WTC11 (cell line): ENCODE data around the gene SCYGR1. TPM values are rescaled to one million over a fixed set of nuclear protein-coding genes. Genes with fewer than 3 reads are reported as not detected.

Experiments used
- ATAC-seq: fragments of 200-7000 bp; cut with Tn5 transposase; 2 replicates; pipeline ENCODE4 v1.10.0; 2021; ENCODE audit warnings: mild to moderate bottlenecking, moderate library complexity
- CTCF ChIA-PET: fragments of 300-600 bp; sonication (Branson Sonifier 250); formaldehyde crosslinking; loops from one replicate; lab custom pipeline; 2021; ENCODE audit warnings: antibody characterized with exemption; lab: Charles Lee
- POLR2A ChIA-PET: fragments of 350-600 bp; sonication (Branson Sonifier 250); formaldehyde crosslinking; loops from one replicate; lab custom pipeline; 2021; ENCODE audit warnings: antibody characterized with exemption; lab: Charles Lee
- DNase-seq: peaks from one replicate; pipeline ENCODE4 v3.0.0; 2021; ENCODE audit warnings: low spot score
- H3K27ac Mint-ChIP-seq: 2 replicates; pipeline ENCODE4 v1.8.0; 2021; ENCODE audit warnings: mixed read lengths
- H3K27me3 Mint-ChIP-seq: 2 replicates; pipeline ENCODE4 v1.8.0; 2021; ENCODE audit warnings: low read depth, mild to moderate bottlenecking, moderate library complexity, mixed read lengths
- H3K36me3 Mint-ChIP-seq: 2 replicates; pipeline ENCODE4 v1.8.0; 2021; ENCODE audit warnings: mixed read lengths
- H3K4me1 Mint-ChIP-seq: 2 replicates; pipeline ENCODE4 v1.8.0; 2022; ENCODE audit warnings: mixed read lengths
- H3K4me3 Mint-ChIP-seq: 2 replicates; pipeline ENCODE4 v1.8.0; 2021; ENCODE audit warnings: mild to moderate bottlenecking, moderate library complexity, mixed read lengths
- H3K9me3 Mint-ChIP-seq: 2 replicates; pipeline ENCODE4 v1.8.0; 2021; ENCODE audit warnings: mixed read lengths
- ESRRA ChIP-seq: sonication (generic); formaldehyde crosslinking; IDR thresholded peaks from 2 replicates; pipeline ENCODE4 v1.8.1; 2022; ENCODE audit warnings: mild to moderate bottlenecking, missing genetic modification reagents, borderline replicate concordance
- ETV6 ChIP-seq: sonication (generic); formaldehyde crosslinking; IDR thresholded peaks from 2 replicates; pipeline ENCODE4 v1.8.1; 2022; ENCODE audit warnings: mild to moderate bottlenecking, missing genetic modification reagents
- FOXJ3 ChIP-seq: sonication (generic); formaldehyde crosslinking; IDR thresholded peaks from 2 replicates; pipeline ENCODE4 v1.9.0; 2021; ENCODE audit warnings: missing genetic modification reagents, mild to moderate bottlenecking, borderline replicate concordance
- MYBL2 ChIP-seq: sonication (generic); formaldehyde crosslinking; IDR thresholded peaks from 2 replicates; pipeline ENCODE4 v1.8.1; 2023; ENCODE audit warnings: mild to moderate bottlenecking, moderate library complexity, missing genetic modification reagents
- ZNF121 ChIP-seq: sonication (generic); formaldehyde crosslinking; IDR thresholded peaks from 2 replicates; pipeline ENCODE4 v1.8.0; 2023; ENCODE audit warnings: missing genetic modification reagents
- ZNF416 ChIP-seq: fragments of 250-450 bp; sonication (Bioruptor Pico); IDR thresholded peaks from 2 replicates; pipeline ENCODE4 v1.9.0; 2021; ENCODE audit warnings: mild to moderate bottlenecking, inconsistent platforms
- total RNA-seq: library from RNA; stranded (reverse); gene quantifications from 3 replicates; pipeline ENCODE4 v1.2.3, GENCODE V29; 2021
- TF ChIP-seq, protein P1 (sequence below): fragments of 250-450 bp; sonication (Bioruptor Pico); IDR thresholded peaks from 2 replicates; pipeline ENCODE4 v1.9.0; 2021; ENCODE audit warnings: mild to moderate bottlenecking, borderline replicate concordance
- TF ChIP-seq, protein P2 (sequence below): sonication (generic); formaldehyde crosslinking; IDR thresholded peaks from 2 replicates; pipeline ENCODE4 v1.8.1; 2023; ENCODE audit warnings: mild to moderate bottlenecking, moderate library complexity, missing genetic modification reagents
- TF ChIP-seq, protein P3 (sequence below): sonication (generic); formaldehyde crosslinking; conservative IDR thresholded peaks from 2 replicates; pipeline ENCODE4 v1.8.1; 2023; ENCODE audit warnings: mild to moderate bottlenecking, low read depth, missing genetic modification reagents, moderate library complexity
- TF ChIP-seq, protein P4 (sequence below): sonication (generic); formaldehyde crosslinking; IDR thresholded peaks from 2 replicates; pipeline ENCODE4 v1.8.1; 2023; ENCODE audit warnings: mild to moderate bottlenecking, missing genetic modification reagents, borderline replicate concordance
- TF ChIP-seq, protein P5 (sequence below): sonication (generic); formaldehyde crosslinking; IDR thresholded peaks from 2 replicates; pipeline ENCODE4 v1.8.0; 2022; ENCODE audit warnings: mild to moderate bottlenecking, missing genetic modification reagents
- TF ChIP-seq, protein P6 (sequence below): fragments of 250-450 bp; sonication (Bioruptor Pico); IDR thresholded peaks from 2 replicates; pipeline ENCODE4 v1.8.0; 2021; ENCODE audit warnings: mild to moderate bottlenecking
- TF ChIP-seq, protein P7 (sequence below): sonication (generic); formaldehyde crosslinking; IDR thresholded peaks from 2 replicates; pipeline ENCODE4 v1.8.0; 2022; ENCODE audit warnings: mild to moderate bottlenecking, missing genetic modification reagents
- TF ChIP-seq, protein P8 (sequence below): fragments of 200-600 bp; IDR thresholded peaks from 2 replicates; pipeline ENCODE4 v1.8.0; 2022; ENCODE audit warnings: antibody characterized with exemption
- TF ChIP-seq, protein P9 (sequence below): fragments of 250-450 bp; sonication (Bioruptor Pico); IDR thresholded peaks from 2 replicates; pipeline ENCODE4 v2.1.2; 2022; ENCODE audit warnings: mild to moderate bottlenecking, moderate library complexity
- TF ChIP-seq, protein P10 (sequence below): sonication (generic); formaldehyde crosslinking; IDR thresholded peaks from 2 replicates; pipeline ENCODE4 v1.8.0; 2023; ENCODE audit warnings: missing genetic modification reagents

SCYGR1 gene
- total RNA-seq, 1 experiment from 2014 or later = not detected

DNA sequence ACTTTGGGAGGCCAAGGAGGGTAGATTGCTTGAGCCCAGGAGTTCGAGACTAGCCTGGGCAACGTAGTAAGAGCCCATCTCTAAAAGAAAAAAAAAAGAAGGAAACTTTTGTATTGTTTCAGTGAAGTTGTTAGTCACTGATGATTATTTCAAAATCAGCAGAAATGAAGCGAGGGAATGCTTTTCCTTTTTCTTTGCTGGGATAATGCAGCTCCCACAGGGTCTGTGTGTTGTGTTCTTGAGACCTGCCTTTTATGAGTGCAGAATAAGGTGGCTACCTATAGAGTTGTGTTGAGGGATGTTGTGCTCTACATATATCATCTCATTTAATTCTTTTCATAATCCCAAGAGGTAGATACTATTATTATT is 20.3 kb downstream of the SCYGR1 start:
- DNase-seq = no peak
- ChIA-PET POLR2A (no interaction called here), CTCF (interaction anchor here (1.5 kb wide), 1 partner anchor 399 kb away, joined by 6 read pairs; no protein-coding TSS in a partner anchor)
- TF ChIP-seq, protein P1, sequence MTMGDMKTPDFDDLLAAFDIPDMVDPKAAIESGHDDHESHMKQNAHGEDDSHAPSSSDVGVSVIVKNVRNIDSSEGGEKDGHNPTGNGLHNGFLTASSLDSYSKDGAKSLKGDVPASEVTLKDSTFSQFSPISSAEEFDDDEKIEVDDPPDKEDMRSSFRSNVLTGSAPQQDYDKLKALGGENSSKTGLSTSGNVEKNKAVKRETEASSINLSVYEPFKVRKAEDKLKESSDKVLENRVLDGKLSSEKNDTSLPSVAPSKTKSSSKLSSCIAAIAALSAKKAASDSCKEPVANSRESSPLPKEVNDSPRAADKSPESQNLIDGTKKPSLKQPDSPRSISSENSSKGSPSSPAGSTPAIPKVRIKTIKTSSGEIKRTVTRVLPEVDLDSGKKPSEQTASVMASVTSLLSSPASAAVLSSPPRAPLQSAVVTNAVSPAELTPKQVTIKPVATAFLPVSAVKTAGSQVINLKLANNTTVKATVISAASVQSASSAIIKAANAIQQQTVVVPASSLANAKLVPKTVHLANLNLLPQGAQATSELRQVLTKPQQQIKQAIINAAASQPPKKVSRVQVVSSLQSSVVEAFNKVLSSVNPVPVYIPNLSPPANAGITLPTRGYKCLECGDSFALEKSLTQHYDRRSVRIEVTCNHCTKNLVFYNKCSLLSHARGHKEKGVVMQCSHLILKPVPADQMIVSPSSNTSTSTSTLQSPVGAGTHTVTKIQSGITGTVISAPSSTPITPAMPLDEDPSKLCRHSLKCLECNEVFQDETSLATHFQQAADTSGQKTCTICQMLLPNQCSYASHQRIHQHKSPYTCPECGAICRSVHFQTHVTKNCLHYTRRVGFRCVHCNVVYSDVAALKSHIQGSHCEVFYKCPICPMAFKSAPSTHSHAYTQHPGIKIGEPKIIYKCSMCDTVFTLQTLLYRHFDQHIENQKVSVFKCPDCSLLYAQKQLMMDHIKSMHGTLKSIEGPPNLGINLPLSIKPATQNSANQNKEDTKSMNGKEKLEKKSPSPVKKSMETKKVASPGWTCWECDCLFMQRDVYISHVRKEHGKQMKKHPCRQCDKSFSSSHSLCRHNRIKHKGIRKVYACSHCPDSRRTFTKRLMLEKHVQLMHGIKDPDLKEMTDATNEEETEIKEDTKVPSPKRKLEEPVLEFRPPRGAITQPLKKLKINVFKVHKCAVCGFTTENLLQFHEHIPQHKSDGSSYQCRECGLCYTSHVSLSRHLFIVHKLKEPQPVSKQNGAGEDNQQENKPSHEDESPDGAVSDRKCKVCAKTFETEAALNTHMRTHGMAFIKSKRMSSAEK = no peak
- TF ChIP-seq MYBL2 (CRISPR knock-in tag) = no peak
- no peak for TF ChIP-seq ZNF121
- TF ChIP-seq, protein P2, sequence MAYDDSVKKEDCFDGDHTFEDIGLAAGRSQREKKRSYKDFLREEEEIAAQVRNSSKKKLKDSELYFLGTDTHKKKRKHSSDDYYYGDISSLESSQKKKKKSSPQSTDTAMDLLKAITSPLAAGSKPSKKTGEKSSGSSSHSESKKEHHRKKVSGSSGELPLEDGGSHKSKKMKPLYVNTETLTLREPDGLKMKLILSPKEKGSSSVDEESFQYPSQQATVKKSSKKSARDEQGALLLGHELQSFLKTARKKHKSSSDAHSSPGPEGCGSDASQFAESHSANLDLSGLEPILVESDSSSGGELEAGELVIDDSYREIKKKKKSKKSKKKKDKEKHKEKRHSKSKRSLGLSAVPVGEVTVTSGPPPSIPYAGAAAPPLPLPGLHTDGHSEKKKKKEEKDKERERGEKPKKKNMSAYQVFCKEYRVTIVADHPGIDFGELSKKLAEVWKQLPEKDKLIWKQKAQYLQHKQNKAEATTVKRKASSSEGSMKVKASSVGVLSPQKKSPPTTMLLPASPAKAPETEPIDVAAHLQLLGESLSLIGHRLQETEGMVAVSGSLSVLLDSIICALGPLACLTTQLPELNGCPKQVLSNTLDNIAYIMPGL (CRISPR knock-in tag) = no peak
- TF ChIP-seq, protein P3, sequence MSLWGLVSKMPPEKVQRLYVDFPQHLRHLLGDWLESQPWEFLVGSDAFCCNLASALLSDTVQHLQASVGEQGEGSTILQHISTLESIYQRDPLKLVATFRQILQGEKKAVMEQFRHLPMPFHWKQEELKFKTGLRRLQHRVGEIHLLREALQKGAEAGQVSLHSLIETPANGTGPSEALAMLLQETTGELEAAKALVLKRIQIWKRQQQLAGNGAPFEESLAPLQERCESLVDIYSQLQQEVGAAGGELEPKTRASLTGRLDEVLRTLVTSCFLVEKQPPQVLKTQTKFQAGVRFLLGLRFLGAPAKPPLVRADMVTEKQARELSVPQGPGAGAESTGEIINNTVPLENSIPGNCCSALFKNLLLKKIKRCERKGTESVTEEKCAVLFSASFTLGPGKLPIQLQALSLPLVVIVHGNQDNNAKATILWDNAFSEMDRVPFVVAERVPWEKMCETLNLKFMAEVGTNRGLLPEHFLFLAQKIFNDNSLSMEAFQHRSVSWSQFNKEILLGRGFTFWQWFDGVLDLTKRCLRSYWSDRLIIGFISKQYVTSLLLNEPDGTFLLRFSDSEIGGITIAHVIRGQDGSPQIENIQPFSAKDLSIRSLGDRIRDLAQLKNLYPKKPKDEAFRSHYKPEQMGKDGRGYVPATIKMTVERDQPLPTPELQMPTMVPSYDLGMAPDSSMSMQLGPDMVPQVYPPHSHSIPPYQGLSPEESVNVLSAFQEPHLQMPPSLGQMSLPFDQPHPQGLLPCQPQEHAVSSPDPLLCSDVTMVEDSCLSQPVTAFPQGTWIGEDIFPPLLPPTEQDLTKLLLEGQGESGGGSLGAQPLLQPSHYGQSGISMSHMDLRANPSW (CRISPR knock-in tag) = no peak
- TF ChIP-seq, protein P4, sequence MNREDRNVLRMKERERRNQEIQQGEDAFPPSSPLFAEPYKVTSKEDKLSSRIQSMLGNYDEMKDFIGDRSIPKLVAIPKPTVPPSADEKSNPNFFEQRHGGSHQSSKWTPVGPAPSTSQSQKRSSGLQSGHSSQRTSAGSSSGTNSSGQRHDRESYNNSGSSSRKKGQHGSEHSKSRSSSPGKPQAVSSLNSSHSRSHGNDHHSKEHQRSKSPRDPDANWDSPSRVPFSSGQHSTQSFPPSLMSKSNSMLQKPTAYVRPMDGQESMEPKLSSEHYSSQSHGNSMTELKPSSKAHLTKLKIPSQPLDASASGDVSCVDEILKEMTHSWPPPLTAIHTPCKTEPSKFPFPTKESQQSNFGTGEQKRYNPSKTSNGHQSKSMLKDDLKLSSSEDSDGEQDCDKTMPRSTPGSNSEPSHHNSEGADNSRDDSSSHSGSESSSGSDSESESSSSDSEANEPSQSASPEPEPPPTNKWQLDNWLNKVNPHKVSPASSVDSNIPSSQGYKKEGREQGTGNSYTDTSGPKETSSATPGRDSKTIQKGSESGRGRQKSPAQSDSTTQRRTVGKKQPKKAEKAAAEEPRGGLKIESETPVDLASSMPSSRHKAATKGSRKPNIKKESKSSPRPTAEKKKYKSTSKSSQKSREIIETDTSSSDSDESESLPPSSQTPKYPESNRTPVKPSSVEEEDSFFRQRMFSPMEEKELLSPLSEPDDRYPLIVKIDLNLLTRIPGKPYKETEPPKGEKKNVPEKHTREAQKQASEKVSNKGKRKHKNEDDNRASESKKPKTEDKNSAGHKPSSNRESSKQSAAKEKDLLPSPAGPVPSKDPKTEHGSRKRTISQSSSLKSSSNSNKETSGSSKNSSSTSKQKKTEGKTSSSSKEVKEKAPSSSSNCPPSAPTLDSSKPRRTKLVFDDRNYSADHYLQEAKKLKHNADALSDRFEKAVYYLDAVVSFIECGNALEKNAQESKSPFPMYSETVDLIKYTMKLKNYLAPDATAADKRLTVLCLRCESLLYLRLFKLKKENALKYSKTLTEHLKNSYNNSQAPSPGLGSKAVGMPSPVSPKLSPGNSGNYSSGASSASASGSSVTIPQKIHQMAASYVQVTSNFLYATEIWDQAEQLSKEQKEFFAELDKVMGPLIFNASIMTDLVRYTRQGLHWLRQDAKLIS (CRISPR knock-in tag) = no peak
- no peak for TF ChIP-seq FOXJ3 (CRISPR knock-in tag)
- TF ChIP-seq, protein P5, sequence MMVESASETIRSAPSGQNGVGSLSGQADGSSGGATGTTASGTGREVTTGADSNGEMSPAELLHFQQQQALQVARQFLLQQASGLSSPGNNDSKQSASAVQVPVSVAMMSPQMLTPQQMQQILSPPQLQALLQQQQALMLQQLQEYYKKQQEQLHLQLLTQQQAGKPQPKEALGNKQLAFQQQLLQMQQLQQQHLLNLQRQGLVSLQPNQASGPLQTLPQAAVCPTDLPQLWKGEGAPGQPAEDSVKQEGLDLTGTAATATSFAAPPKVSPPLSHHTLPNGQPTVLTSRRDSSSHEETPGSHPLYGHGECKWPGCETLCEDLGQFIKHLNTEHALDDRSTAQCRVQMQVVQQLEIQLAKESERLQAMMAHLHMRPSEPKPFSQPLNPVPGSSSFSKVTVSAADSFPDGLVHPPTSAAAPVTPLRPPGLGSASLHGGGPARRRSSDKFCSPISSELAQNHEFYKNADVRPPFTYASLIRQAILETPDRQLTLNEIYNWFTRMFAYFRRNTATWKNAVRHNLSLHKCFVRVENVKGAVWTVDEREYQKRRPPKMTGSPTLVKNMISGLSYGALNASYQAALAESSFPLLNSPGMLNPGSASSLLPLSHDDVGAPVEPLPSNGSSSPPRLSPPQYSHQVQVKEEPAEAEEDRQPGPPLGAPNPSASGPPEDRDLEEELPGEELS = no peak
- TF ChIP-seq, protein P6, sequence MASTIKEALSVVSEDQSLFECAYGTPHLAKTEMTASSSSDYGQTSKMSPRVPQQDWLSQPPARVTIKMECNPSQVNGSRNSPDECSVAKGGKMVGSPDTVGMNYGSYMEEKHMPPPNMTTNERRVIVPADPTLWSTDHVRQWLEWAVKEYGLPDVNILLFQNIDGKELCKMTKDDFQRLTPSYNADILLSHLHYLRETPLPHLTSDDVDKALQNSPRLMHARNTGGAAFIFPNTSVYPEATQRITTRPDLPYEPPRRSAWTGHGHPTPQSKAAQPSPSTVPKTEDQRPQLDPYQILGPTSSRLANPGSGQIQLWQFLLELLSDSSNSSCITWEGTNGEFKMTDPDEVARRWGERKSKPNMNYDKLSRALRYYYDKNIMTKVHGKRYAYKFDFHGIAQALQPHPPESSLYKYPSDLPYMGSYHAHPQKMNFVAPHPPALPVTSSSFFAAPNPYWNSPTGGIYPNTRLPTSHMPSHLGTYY = no peak
- no peak for TF ChIP-seq ESRRA (CRISPR knock-in tag)
- no peak for TF ChIP-seq ETV6 (CRISPR knock-in tag)
- TF ChIP-seq, protein P7, sequence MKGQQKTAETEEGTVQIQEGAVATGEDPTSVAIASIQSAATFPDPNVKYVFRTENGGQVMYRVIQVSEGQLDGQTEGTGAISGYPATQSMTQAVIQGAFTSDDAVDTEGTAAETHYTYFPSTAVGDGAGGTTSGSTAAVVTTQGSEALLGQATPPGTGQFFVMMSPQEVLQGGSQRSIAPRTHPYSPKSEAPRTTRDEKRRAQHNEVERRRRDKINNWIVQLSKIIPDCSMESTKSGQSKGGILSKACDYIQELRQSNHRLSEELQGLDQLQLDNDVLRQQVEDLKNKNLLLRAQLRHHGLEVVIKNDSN = no peak
- TF ChIP-seq, protein P8, sequence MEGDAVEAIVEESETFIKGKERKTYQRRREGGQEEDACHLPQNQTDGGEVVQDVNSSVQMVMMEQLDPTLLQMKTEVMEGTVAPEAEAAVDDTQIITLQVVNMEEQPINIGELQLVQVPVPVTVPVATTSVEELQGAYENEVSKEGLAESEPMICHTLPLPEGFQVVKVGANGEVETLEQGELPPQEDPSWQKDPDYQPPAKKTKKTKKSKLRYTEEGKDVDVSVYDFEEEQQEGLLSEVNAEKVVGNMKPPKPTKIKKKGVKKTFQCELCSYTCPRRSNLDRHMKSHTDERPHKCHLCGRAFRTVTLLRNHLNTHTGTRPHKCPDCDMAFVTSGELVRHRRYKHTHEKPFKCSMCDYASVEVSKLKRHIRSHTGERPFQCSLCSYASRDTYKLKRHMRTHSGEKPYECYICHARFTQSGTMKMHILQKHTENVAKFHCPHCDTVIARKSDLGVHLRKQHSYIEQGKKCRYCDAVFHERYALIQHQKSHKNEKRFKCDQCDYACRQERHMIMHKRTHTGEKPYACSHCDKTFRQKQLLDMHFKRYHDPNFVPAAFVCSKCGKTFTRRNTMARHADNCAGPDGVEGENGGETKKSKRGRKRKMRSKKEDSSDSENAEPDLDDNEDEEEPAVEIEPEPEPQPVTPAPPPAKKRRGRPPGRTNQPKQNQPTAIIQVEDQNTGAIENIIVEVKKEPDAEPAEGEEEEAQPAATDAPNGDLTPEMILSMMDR = no peak
- no peak for TF ChIP-seq ZNF416
- TF ChIP-seq, protein P9, sequence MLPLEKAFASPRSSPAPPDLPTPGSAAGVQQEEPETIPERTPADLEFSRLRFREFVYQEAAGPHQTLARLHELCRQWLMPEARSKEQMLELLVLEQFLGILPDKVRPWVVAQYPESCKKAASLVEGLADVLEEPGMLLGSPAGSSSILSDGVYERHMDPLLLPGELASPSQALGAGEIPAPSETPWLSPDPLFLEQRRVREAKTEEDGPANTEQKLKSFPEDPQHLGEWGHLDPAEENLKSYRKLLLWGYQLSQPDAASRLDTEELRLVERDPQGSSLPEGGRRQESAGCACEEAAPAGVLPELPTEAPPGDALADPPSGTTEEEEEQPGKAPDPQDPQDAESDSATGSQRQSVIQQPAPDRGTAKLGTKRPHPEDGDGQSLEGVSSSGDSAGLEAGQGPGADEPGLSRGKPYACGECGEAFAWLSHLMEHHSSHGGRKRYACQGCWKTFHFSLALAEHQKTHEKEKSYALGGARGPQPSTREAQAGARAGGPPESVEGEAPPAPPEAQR (CRISPR knock-in tag) = no peak
- TF ChIP-seq, protein P10, sequence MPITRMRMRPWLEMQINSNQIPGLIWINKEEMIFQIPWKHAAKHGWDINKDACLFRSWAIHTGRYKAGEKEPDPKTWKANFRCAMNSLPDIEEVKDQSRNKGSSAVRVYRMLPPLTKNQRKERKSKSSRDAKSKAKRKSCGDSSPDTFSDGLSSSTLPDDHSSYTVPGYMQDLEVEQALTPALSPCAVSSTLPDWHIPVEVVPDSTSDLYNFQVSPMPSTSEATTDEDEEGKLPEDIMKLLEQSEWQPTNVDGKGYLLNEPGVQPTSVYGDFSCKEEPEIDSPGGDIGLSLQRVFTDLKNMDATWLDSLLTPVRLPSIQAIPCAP (CRISPR knock-in tag) = no peak
- Mint-ChIP-seq H3K9me3 (peaks cover 4% of the 10 kb centered on the region; the same call in 1 of the 2 replicates), H3K4me1 (no peaks in the 10 kb centered on the region), H3K4me3 (no peak overlapping the region), H3K27me3 (no peaks in the 10 kb centered on the region), H3K27ac (no peak overlapping the region), H3K36me3 (no peaks in the 10 kb centered on the region)
- no peak for ATAC-seq
